ENCODE data around the gene EDARADD.

DNA sequence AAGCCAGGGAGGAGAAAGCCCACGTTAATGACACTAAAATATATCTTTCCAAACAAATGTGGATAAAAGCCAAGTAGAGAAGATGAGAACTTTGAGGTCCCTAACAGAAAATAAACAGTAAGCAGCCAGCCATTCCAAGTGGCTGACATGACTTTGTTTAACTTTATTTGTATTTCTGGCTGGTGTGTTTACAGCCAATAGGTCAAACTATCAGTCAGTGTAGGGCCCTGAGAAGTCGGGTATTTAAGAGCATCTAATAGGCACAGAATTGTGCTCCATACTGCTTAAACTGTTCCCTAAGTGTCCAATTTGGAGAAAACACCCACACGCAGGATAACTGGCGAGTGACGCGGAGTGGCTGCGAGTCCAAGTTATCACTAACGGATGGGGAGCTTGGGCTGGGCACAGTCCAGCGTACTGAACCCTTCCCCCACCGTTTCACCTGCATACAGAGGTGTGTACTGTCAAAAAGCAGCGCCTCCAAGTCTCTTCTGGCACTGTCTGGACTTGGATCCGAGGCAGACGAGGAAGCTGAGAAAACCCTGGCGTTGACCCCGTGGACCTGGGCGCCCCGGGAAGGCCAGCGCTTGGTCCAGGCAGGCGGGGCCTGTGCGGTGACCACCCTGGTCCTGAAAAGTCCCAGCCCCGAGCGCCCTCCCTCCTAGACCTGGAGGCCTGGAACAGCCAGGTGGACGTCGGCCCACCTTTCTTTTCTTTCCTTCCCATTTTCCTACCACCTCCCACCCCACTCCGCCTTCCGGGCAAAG, 129.0 kb downstream of the EDARADD start:
- no peak for TF ChIP-seq POLR2A (IDR thresholded peaks at IDR 0.05)
- TF ChIP-seq, protein P1, sequence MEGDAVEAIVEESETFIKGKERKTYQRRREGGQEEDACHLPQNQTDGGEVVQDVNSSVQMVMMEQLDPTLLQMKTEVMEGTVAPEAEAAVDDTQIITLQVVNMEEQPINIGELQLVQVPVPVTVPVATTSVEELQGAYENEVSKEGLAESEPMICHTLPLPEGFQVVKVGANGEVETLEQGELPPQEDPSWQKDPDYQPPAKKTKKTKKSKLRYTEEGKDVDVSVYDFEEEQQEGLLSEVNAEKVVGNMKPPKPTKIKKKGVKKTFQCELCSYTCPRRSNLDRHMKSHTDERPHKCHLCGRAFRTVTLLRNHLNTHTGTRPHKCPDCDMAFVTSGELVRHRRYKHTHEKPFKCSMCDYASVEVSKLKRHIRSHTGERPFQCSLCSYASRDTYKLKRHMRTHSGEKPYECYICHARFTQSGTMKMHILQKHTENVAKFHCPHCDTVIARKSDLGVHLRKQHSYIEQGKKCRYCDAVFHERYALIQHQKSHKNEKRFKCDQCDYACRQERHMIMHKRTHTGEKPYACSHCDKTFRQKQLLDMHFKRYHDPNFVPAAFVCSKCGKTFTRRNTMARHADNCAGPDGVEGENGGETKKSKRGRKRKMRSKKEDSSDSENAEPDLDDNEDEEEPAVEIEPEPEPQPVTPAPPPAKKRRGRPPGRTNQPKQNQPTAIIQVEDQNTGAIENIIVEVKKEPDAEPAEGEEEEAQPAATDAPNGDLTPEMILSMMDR (IDR thresholded peaks at IDR 0.05) = no peak
